Smooth muscle cell (in vitro differentiated cells): ENCODE results near the gene CMIP. TPM values are rescaled to one million over a fixed set of nuclear protein-coding genes. Genes with fewer than 3 reads are reported as not detected.

ENCODE experiments used
- DNase-seq: peaks from one replicate; lab custom pipeline; 2025; ENCODE audit not compliant: unreplicated experiment; lab: John Stamatoyannopoulos, UW
- H2AFZ ChIP-seq: fragments of 200-600 bp; sonication (generic); 2 replicates; pipeline ENCODE4 v1.6.0; 2016; ENCODE audit warnings: antibody characterized with exemption, low read depth, mild to moderate bottlenecking
- H3F3A ChIP-seq: fragments of 200-600 bp; sonication (generic); 2 replicates; pipeline ENCODE4 v1.6.0; 2017; ENCODE audit warnings: antibody characterized with exemption, low read depth
- H3K27ac ChIP-seq: fragments of 200-600 bp; sonication (generic); 2 replicates; pipeline ENCODE4 v1.5.1; 2016; ENCODE audit warnings: low read depth, mild to moderate bottlenecking
- H3K27me3 ChIP-seq: fragments of 200-600 bp; sonication (generic); 2 replicates; pipeline ENCODE4 v1.6.1; 2016; ENCODE audit warnings: low read depth, mild to moderate bottlenecking
- H3K36me3 ChIP-seq: fragments of 200-600 bp; sonication (generic); 2 replicates; pipeline ENCODE4 v1.5.1; 2016; ENCODE audit warnings: low read depth
- H3K4me1 ChIP-seq: fragments of 200-600 bp; sonication (generic); 2 replicates; pipeline ENCODE4 v1.5.1; 2016; ENCODE audit warnings: low read depth
- H3K4me2 ChIP-seq: fragments of 200-600 bp; sonication (generic); 2 replicates; pipeline ENCODE4 v1.6.0; 2016; ENCODE audit warnings: mild to moderate bottlenecking
- H3K4me3 ChIP-seq: fragments of 200-600 bp; sonication (generic); 2 replicates; pipeline ENCODE4 v1.5.1; 2016; ENCODE audit warnings: mild to moderate bottlenecking
- H3K79me2 ChIP-seq: fragments of 200-600 bp; sonication (generic); 2 replicates; pipeline ENCODE4 v1.6.0; 2016; ENCODE audit warnings: low read depth, mild to moderate bottlenecking
- H3K9ac ChIP-seq: fragments of 200-600 bp; sonication (generic); 2 replicates; pipeline ENCODE4 v1.6.0; 2016; ENCODE audit warnings: low read depth
- H3K9me3 ChIP-seq: fragments of 200-600 bp; sonication (generic); replicated peaks from 2 replicates; pipeline ENCODE4 v1.5.1; 2016; ENCODE audit warnings: low read depth
- H4K20me1 ChIP-seq: fragments of 200-600 bp; sonication (generic); 2 replicates; pipeline ENCODE4 v1.6.0; 2016; ENCODE audit warnings: low read depth
- WGBS: methylation state at CpG from one replicate; pipeline ENCODE4 v1.1.7; 2016; ENCODE audit warnings: low lambda C conversion rate; 5-methylcytosine and 5-hydroxymethylcytosine counted together
- polyA plus RNA-seq: library from polyadenylated mRNA; unstranded; fragments of >200 nt; fragmentation: Nextera tagmentation; extraction: Ambion mirVana; gene quantifications from 2 replicates; pipeline ENCODE4 v1.2.1, GENCODE V29; 2016
- total RNA-seq: library from RNA; depleted of rRNA; stranded (reverse); fragments of >200 nt; gene quantifications from 2 replicates; pipeline ENCODE4 v1.2.3, GENCODE V29; 2014
- TF ChIP-seq, protein P1 (sequence below): fragments of 200-600 bp; sonication (generic); IDR thresholded peaks from 2 replicates; pipeline ENCODE4 v1.5.1; 2017; ENCODE audit warnings: borderline replicate concordance, mild to moderate bottlenecking, antibody characterized with exemption; ENCODE audit not compliant: insufficient read depth, poor library complexity, severe bottlenecking

CMIP gene
- total and polyA plus RNA-seq, 2 experiments from 2014 or later: 2.5 to 44.5 TPM

DNA sequence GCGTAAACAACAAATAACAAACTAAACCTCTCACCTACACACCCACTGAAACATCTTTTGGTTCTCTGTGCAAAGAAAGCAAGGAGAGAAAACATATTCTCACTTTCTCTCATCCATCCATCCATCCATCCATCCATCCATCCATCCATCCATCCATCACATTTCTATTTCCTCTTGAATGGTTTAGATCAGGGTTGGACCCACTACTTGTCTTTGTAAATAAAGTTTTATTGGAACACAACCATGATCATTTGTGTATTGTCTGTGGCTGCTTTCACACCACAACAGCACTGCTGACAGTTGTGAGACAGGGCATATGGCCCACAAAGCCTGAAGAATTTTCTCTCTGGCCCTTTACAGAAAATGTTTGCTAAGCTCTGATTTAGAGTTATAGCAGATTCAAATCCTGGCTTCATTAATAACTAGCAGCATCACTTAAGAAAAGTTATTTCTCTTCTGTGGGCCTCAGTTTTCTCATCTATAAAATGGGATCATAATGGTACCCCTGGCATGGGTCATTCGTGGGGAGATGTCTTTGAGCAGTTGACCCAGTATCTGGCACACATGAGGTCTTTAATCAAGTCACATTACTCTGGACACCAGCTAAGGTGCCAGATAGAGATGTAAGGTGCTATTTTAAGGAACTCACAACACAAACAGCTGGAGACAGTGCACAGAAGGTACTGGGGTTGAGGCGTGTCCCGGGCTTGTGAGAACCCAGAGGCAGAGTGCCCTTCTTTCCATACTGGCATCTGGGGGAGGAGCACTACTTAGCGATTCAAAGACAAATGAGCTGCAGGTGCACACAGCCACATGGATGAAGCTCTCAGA, 146.3 kb downstream of the CMIP start:
- TF ChIP-seq, protein P1, sequence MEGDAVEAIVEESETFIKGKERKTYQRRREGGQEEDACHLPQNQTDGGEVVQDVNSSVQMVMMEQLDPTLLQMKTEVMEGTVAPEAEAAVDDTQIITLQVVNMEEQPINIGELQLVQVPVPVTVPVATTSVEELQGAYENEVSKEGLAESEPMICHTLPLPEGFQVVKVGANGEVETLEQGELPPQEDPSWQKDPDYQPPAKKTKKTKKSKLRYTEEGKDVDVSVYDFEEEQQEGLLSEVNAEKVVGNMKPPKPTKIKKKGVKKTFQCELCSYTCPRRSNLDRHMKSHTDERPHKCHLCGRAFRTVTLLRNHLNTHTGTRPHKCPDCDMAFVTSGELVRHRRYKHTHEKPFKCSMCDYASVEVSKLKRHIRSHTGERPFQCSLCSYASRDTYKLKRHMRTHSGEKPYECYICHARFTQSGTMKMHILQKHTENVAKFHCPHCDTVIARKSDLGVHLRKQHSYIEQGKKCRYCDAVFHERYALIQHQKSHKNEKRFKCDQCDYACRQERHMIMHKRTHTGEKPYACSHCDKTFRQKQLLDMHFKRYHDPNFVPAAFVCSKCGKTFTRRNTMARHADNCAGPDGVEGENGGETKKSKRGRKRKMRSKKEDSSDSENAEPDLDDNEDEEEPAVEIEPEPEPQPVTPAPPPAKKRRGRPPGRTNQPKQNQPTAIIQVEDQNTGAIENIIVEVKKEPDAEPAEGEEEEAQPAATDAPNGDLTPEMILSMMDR: no peak
- Histone ChIP-seq H3K4me3 (no peak overlapping the region), H3K4me1 (peaks cover 4% of the 10 kb centered on the region), H2AFZ (no peak overlapping the region), H3K79me2 (peaks cover 33% of the 10 kb centered on the region), H3K9ac (no peak overlapping the region), H3F3A (no peaks in the 10 kb centered on the region), H3K36me3 (no peaks in the 10 kb centered on the region), H3K27ac (no peak overlapping the region), H4K20me1 (peaks cover 82% of the 10 kb centered on the region), H3K27me3 (no peaks in the 10 kb centered on the region), H3K4me2 (no peak overlapping the region), H3K9me3 (no peaks in the 10 kb centered on the region)
- DNase-seq: no peak
- WGBS: 94% methylated on average over 5 of the region's 5 CpGs

- Histone ChIP-seq H3K9me3 (no peaks in the 10 kb centered on the region), H3K79me2 (peaks cover 37% of the 10 kb centered on the region), H3K4me2 (no peak overlapping the region), H3K36me3 (no peaks in the 10 kb centered on the region), H2AFZ (no peak overlapping the region), H3K4me3 (no peak overlapping the region), H3K27me3 (no peaks in the 10 kb centered on the region), H3K9ac (no peak overlapping the region), H3K27ac (no peak overlapping the region), H3F3A (no peaks in the 10 kb centered on the region), H3K4me1 (no peaks in the 10 kb centered on the region), H4K20me1 (peaks cover 82% of the 10 kb centered on the region)
- no peak for DNase-seq
- 95% methylated on average over 2 of the region's 2 CpGs for WGBS
- TF ChIP-seq, protein P1: no peak
Observed at GRCh38 chr16:81591545-81591870, 146.9 kb downstream of the CMIP start.

GRCh38 chr16:81592353-81592866, 147.8 kb downstream of the CMIP start:
- 94% methylated on average over 11 of the region's 11 CpGs for WGBS

More at GRCh38 chr16:81592353-81592866, 147.8 kb downstream of the CMIP start:
- Histone ChIP-seq H3K27ac (no peak overlapping the region), H3K27me3 (no peaks in the 10 kb centered on the region), H3K4me3 (no peak overlapping the region), H2AFZ (no peak overlapping the region), H3K9ac (no peak overlapping the region), H4K20me1 (peaks cover 82% of the 10 kb centered on the region), H3F3A (no peaks in the 10 kb centered on the region), H3K79me2 (peaks cover 46% of the 10 kb centered on the region), H3K9me3 (no peaks in the 10 kb centered on the region), H3K36me3 (no peaks in the 10 kb centered on the region), H3K4me1 (no peaks in the 10 kb centered on the region), H3K4me2 (no peak overlapping the region)
- TF ChIP-seq, protein P1: no peak
- DNase-seq: no peak
